ENCODE data around the gene FOXD1.

DNA sequence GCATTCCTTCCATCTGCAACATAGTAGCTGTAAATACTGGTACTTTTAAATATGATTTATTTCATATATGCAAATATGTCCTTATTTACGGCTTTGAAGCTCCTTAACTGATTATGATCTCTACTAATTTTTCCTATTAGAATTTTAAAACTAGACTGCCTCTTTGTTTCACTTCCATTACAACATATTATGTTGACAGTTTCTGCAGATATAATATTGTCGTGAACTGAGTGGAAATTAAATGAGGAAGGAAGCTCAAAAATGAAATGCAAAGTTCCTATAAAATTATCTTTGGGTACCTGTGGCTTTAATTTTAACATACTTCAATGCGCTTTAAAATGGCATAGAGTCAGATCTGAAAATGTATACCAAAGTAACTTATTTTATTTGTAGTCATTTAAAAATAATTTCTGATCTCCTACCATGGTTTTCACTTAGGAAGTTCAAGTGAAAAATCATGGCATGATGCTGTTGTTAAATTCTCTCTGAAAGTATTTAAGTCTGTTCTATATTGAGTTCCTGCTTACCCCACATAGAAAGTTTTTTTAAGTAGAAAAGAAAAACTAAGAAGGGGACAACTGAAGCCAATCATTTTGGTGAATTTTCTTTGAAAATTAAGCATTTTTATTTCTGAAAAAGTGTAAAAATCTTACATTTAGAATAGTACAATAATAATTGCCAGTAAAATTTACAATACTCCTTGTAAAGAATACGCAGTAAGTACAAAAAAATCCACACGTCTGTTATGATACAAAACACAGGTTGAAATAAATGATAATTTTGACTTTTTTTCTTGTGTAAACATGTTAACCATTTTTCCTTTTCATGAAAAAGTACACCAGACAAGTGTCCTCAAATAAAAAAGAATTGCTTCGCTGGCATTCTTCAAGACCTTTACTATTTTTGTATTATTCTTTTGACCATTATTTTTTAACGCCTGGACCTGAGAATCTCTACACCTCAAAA, 2.6 kb downstream of the FOXD1 start:
- TF ChIP-seq EP300 (IDR thresholded peaks at IDR 0.05) (no peak), RFX5 (IDR thresholded peaks at IDR 0.05) (no peak), RNF2 (IDR thresholded peaks at IDR 0.05; ENCODE audit: borderline replicate concordance, low read depth) (no peak), CTCF (IDR thresholded peaks at IDR 0.05) (no peak), FOSL2 (IDR thresholded peaks at IDR 0.05) (no peak), FOSL2 (CRISPR knock-in tag; IDR thresholded peaks at IDR 0.05) (no peak)
- TF ChIP-seq, protein P1, sequence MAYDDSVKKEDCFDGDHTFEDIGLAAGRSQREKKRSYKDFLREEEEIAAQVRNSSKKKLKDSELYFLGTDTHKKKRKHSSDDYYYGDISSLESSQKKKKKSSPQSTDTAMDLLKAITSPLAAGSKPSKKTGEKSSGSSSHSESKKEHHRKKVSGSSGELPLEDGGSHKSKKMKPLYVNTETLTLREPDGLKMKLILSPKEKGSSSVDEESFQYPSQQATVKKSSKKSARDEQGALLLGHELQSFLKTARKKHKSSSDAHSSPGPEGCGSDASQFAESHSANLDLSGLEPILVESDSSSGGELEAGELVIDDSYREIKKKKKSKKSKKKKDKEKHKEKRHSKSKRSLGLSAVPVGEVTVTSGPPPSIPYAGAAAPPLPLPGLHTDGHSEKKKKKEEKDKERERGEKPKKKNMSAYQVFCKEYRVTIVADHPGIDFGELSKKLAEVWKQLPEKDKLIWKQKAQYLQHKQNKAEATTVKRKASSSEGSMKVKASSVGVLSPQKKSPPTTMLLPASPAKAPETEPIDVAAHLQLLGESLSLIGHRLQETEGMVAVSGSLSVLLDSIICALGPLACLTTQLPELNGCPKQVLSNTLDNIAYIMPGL (CRISPR knock-in tag; IDR thresholded peaks at IDR 0.05; ENCODE audit: borderline replicate concordance): no peak
